ENCODE measurements around the gene CD209.

CD209 gene

DNA sequence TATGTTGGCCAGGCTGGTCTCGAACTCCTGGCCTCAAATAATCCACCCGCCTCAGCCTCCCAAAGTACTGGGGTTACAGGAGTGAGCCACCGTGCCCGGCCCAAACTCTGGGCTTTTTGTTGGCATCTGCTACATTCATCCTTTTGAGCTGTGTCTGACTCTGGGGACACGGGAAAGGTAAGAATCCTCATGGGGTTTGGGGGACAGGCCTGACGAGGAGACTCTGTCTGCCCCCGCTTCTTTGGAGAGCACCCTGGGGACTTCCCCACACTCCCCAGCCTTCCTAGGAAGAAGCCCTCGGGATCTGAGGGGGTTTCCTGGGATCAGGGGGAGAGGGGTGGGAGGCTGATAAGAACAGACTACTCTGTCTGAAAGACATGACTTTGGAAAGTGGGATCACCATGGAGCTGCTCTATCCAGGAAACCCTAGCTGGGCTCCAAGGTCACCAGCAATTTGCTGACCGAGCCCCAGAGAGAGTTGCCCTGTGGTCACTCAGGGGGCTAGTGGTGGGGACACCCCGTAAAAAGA lies 37.3 kb downstream of the CD209 start:
- no peak for ATAC-seq (ENCODE audit: low read depth)
- Histone ChIP-seq H3K27ac (ENCODE audit: poor library complexity, severe bottlenecking) (no peak overlapping the region), H3K27me3 (ENCODE audit: insufficient read depth, poor library complexity, severe bottlenecking) (no peaks in the 10 kb centered on the region), H3K36me3 (ENCODE audit: low read depth) (no peaks in the 10 kb centered on the region), H3K9me3 (ENCODE audit: severe bottlenecking) (no peaks in the 10 kb centered on the region), H3K4me3 (ENCODE audit: severe bottlenecking) (no peak overlapping the region), H3K4me1 (ENCODE audit: insufficient read depth, poor library complexity, severe bottlenecking) (no peaks in the 10 kb centered on the region)
- no peak for DNase-seq (ENCODE audit: low spot score)
- TF ChIP-seq, protein P1, sequence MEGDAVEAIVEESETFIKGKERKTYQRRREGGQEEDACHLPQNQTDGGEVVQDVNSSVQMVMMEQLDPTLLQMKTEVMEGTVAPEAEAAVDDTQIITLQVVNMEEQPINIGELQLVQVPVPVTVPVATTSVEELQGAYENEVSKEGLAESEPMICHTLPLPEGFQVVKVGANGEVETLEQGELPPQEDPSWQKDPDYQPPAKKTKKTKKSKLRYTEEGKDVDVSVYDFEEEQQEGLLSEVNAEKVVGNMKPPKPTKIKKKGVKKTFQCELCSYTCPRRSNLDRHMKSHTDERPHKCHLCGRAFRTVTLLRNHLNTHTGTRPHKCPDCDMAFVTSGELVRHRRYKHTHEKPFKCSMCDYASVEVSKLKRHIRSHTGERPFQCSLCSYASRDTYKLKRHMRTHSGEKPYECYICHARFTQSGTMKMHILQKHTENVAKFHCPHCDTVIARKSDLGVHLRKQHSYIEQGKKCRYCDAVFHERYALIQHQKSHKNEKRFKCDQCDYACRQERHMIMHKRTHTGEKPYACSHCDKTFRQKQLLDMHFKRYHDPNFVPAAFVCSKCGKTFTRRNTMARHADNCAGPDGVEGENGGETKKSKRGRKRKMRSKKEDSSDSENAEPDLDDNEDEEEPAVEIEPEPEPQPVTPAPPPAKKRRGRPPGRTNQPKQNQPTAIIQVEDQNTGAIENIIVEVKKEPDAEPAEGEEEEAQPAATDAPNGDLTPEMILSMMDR (IDR thresholded peaks at IDR 0.05; ENCODE audit: poor library complexity, severe bottlenecking) = no peak

DNA sequence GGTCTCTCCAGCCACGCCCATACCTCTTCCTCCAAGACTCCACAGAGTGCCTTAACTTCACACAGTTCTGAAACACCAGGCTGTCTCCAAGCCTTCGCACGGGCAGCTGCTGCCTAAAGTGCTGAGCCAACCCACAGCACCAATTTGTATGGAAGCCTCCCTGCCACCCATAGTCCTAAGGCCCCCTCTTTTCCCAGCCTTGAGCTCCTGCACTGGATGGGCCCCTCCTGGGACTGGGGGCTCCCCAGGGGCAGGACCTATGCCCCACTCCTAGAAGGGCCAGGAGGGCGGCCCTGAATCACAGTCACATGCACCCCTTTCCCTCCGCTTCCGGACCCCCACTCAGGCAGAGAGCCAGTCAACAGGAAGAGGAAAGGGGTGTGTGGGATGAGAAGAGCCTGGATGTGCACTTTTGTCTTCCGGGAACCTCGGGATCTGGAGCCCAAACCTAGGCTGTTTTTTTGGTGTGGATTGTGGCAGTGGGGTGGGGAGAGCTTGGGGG lies 40.3 kb downstream of the CD209 start:
- Histone ChIP-seq H3K27me3 (ENCODE audit: insufficient read depth, poor library complexity, severe bottlenecking) (no peaks in the 10 kb centered on the region), H3K4me3 (ENCODE audit: severe bottlenecking) (no peak overlapping the region), H3K27ac (ENCODE audit: poor library complexity, severe bottlenecking) (no peak overlapping the region), H3K36me3 (ENCODE audit: low read depth) (no peaks in the 10 kb centered on the region), H3K9me3 (ENCODE audit: severe bottlenecking) (no peaks in the 10 kb centered on the region), H3K4me1 (ENCODE audit: insufficient read depth, poor library complexity, severe bottlenecking) (no peaks in the 10 kb centered on the region)
- TF ChIP-seq, protein P1 (IDR thresholded peaks at IDR 0.05; ENCODE audit: poor library complexity, severe bottlenecking) = no peak
- DNase-seq (ENCODE audit: low spot score) = no peak
- ATAC-seq (ENCODE audit: low read depth) = no peak

DNA sequence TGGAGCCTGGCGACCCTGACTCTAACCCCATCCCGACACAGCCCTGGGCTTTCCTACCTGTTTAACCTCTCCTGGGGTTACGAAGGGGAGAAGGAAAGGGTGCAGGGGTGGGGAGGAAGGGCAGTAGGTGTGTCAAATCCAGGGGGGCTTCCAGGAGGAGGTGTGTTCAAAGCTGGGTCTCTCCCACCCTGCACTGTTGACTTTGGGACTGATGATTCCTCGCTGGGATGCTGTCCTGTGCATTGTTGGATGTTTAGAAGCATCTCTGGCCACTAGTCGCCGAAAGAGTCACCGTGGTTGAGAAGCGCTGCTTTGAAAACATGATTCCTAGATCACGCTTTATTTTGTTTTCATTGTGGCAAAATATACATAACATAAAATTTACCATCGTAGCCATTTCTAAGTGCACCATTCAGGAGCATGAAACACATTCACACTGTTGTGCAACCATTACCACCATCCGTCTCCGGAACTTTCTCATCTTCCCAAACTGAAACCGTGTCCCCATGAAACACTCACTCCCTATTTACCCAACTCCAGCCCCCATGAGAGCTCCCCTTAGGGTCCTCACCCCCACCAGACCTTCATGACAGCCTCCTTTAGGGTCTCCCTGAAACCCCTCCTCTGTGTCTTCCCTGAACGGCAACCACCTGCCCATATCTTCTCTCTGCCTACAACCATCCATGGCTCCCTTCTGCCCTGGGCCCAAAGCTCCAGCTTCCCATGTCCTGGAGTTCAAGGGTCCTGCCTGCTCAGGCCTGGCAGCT lies 41.0 kb downstream of the CD209 start:
- Histone ChIP-seq H3K27ac (ENCODE audit: poor library complexity, severe bottlenecking) (no peak overlapping the region), H3K36me3 (ENCODE audit: low read depth) (no peaks in the 10 kb centered on the region), H3K27me3 (ENCODE audit: insufficient read depth, poor library complexity, severe bottlenecking) (no peaks in the 10 kb centered on the region), H3K4me1 (ENCODE audit: insufficient read depth, poor library complexity, severe bottlenecking) (no peaks in the 10 kb centered on the region), H3K9me3 (ENCODE audit: severe bottlenecking) (no peaks in the 10 kb centered on the region), H3K4me3 (ENCODE audit: severe bottlenecking) (no peak overlapping the region)
- ATAC-seq (ENCODE audit: low read depth) (no peak), DNase-seq (ENCODE audit: low spot score) (no peak)
- TF ChIP-seq, protein P1 (IDR thresholded peaks at IDR 0.05; ENCODE audit: poor library complexity, severe bottlenecking) = no peak

DNA sequence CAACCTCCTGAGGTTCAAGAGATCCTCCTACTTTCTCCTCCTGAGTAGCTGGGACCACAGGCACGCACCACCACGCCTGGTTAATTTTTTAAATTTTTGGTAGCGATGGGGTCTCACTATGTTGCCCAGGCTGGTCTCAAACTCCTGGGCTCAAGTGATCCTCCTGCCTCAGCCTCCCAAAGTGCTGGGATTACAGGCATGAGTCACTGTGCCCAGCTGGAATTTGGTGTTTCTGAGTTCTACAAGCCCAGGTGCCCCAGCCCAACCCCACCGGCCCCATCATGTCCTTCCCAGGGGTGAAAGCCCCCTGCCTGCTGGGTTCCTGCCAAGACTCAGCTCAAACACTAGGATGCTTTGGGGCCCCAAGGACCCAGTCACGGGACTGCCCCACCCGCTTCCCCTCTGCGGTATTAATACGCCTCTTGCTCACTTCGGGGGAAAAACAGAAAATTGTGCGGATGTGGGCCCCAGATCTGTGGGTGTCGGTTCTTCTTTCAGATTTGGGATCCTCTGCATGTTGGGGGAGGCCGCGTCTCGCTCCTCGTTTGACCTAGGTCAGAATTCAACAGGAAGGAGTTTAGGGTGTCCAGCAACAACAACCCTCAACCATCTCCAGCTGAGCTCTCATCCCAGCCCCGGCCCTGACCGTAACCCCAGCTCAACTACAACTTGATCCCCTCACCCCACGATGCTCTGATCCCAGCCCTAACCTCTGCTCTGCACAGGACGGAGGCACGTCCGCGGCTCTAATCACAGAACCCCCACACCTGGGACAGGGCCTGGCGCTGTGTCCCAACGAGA lies 41.7 kb downstream of the CD209 start:
- Histone ChIP-seq H3K4me1 (ENCODE audit: insufficient read depth, poor library complexity, severe bottlenecking) (no peaks in the 10 kb centered on the region), H3K4me3 (ENCODE audit: severe bottlenecking) (no peak overlapping the region), H3K27me3 (ENCODE audit: insufficient read depth, poor library complexity, severe bottlenecking) (no peaks in the 10 kb centered on the region), H3K27ac (ENCODE audit: poor library complexity, severe bottlenecking) (no peak overlapping the region), H3K36me3 (ENCODE audit: low read depth) (no peaks in the 10 kb centered on the region), H3K9me3 (ENCODE audit: severe bottlenecking) (no peaks in the 10 kb centered on the region)
- ATAC-seq (ENCODE audit: low read depth) (no peak), DNase-seq (ENCODE audit: low spot score) (no peak)
- TF ChIP-seq, protein P1 (IDR thresholded peaks at IDR 0.05; ENCODE audit: poor library complexity, severe bottlenecking) = no peak
